GM23248 (cell line): ENCODE results near the gene HNRNPA2B1. TPM values are rescaled to one million over a fixed set of nuclear protein-coding genes. Genes with fewer than 3 reads are reported as not detected.
"Not testable (repeated sequence)": the region's sequence is repeated elsewhere in the genome, so short reads cannot be mapped to it uniquely, and the experiment has no call there.

Experiments
- DNase-seq: peaks from one replicate; pipeline ENCODE4 v3.0.0-alpha.2; 2015
- H2AFZ ChIP-seq: fragments of 200-600 bp; sonication (generic); 2 replicates; pipeline ENCODE4 v1.6.1; 2016; ENCODE audit warnings: antibody characterized with exemption
- H3F3A ChIP-seq: fragments of 200-600 bp; sonication (generic); 2 replicates; pipeline ENCODE4 v1.6.1; 2016; ENCODE audit warnings: mild to moderate bottlenecking, antibody characterized with exemption, mixed run types; ENCODE audit not compliant: insufficient read depth
- H3K27ac ChIP-seq: fragments of 200-600 bp; sonication (generic); 2 replicates; pipeline ENCODE4 v1.5.1; 2016; ENCODE audit warnings: mild to moderate bottlenecking
- H3K27me3 ChIP-seq: fragments of 200-600 bp; sonication (generic); replicated peaks from 2 replicates; pipeline ENCODE4 v1.6.1; 2016; ENCODE audit warnings: mild to moderate bottlenecking; ENCODE audit not compliant: insufficient read depth
- H3K36me3 ChIP-seq: fragments of 200-600 bp; sonication (generic); 2 replicates; pipeline ENCODE4 v1.6.1; 2016; ENCODE audit warnings: low read depth, mild to moderate bottlenecking
- H3K4me1 ChIP-seq: fragments of 200-600 bp; sonication (generic); 2 replicates; pipeline ENCODE4 v1.6.1; 2016; ENCODE audit warnings: mild to moderate bottlenecking; ENCODE audit not compliant: insufficient read depth
- H3K4me2 ChIP-seq: fragments of 200-600 bp; sonication (generic); one replicate; pipeline ENCODE4 v1.6.1; 2016; ENCODE audit warnings: mild to moderate bottlenecking; ENCODE audit not compliant: unreplicated experiment
- H3K4me3 ChIP-seq: fragments of 200-600 bp; sonication (generic); 2 replicates; pipeline ENCODE4 v1.5.1; 2016; ENCODE audit warnings: mild to moderate bottlenecking
- H3K79me2 ChIP-seq: fragments of 200-600 bp; sonication (generic); 2 replicates; pipeline ENCODE4 v1.6.1; 2016; ENCODE audit warnings: mild to moderate bottlenecking; ENCODE audit not compliant: insufficient read depth
- H3K9ac ChIP-seq: fragments of 200-600 bp; sonication (generic); 2 replicates; pipeline ENCODE4 v1.6.1; 2016; ENCODE audit warnings: mild to moderate bottlenecking
- H3K9me2 ChIP-seq: fragments of 200-600 bp; sonication (generic); 2 replicates; pipeline ENCODE4 v1.6.1; 2016; ENCODE audit warnings: mixed run types, mild to moderate bottlenecking, moderate library complexity; ENCODE audit not compliant: insufficient read depth
- H3K9me3 ChIP-seq: fragments of 200-600 bp; sonication (generic); one replicate; pipeline ENCODE4 v1.6.1; 2017; ENCODE audit warnings: low read depth
- H4K20me1 ChIP-seq: fragments of 200-600 bp; sonication (generic); 2 replicates; pipeline ENCODE4 v1.6.0; 2016; ENCODE audit not compliant: insufficient read depth
- EZH2 ChIP-seq: fragments of 200-600 bp; sonication (generic); IDR thresholded peaks from 2 replicates; pipeline ENCODE4 v1.6.1; 2018; ENCODE audit warnings: antibody characterized with exemption, mild to moderate bottlenecking; ENCODE audit not compliant: insufficient read depth, poor library complexity, severe bottlenecking
- EZH2phosphoT487 ChIP-seq: fragments of 200-600 bp; sonication (generic); IDR thresholded peaks from 2 replicates; pipeline ENCODE4 v1.6.1; 2018; ENCODE audit warnings: antibody characterized with exemption, moderate library complexity, mild to moderate bottlenecking, low read depth; ENCODE audit not compliant: insufficient read depth
- WGBS, 2 experiments: methylation state at CpG; one replicate each; pipeline ENCODE4 v1.1.6; 2015 to 2017; ENCODE audit warnings: low lambda C conversion rate in 2 of 2, low coverage in 1 of 2; ENCODE audit errors: missing lambda C conversion rate in 2 of 2; 5-methylcytosine and 5-hydroxymethylcytosine counted together
- in situ Hi-C: fragments of 300-500 bp; cut with MboI; formaldehyde crosslinking; loops from 2 replicates; pipeline ENCODE4 v1.15.0; 2020
- polyA plus RNA-seq: library from polyadenylated mRNA; unstranded; fragments of >200 nt; fragmentation: Nextera tagmentation; extraction: Ambion mirVana; gene quantifications from 2 replicates; pipeline ENCODE4 v1.2.1, GENCODE V29; 2016
- total RNA-seq: library from RNA; depleted of rRNA; stranded (reverse); fragments of >200 nt; shearing (Covaris generic); gene quantifications from 2 replicates; pipeline ENCODE4 v1.2.3, GENCODE V29; 2014

HNRNPA2B1 gene
- total and polyA plus RNA-seq, 2 experiments from 2014 or later, result 134 to 529 TPM

GRCh38 chr7:26153241-26153822 lies 47.2 kb downstream of the HNRNPA2B1 start:
- no peaks in the 10 kb centered on the region for H3K9me2 ChIP-seq
- H4K20me1 ChIP-seq, result no peaks in the 10 kb centered on the region
- H2AFZ ChIP-seq, result 0 out of 2 replicates have a peak overlapping the region, but pooled peaks have one; percentile 72
- no peaks in the 10 kb centered on the region for H3K9me3 ChIP-seq
- H3K79me2 ChIP-seq, result no peaks in the 10 kb centered on the region
- H3K4me3 ChIP-seq, result no peak overlapping the region; the same call in 1 of the 2 replicates
- no peak overlapping the region for H3K4me2 ChIP-seq
- 46 to 49% methylated on average over 18 of the region's 18 CpGs for WGBS, 2 experiments
- H3K27me3 ChIP-seq, result peaks cover 28% of the 10 kb centered on the region
- no peak overlapping the region for H3K9ac ChIP-seq
- no peaks in the 10 kb centered on the region for H3K36me3 ChIP-seq
- peaks cover 20% of the 10 kb centered on the region for H3F3A ChIP-seq
- H3K4me1 ChIP-seq, result peaks cover 17% of the 10 kb centered on the region
- no peak for DNase-seq
- H3K27ac ChIP-seq, result no peak overlapping the region
- TF ChIP-seq EZH2phosphoT487 (no peak), EZH2 (peak; percentile 90)
- in situ Hi-C loops, result no loop called here

GRCh38 chr7:26152782-26153240 lies 47.7 kb downstream of the HNRNPA2B1 start:
- in situ Hi-C loops, H3K36me3 ChIP-seq, H3K27ac ChIP-seq, H3K79me2 ChIP-seq, H3K9me3 ChIP-seq, H3K9me2 ChIP-seq, H4K20me1 ChIP-seq, H3K9ac ChIP-seq: not testable (repeated sequence)
- DNase-seq, result peak; percentile 24
- Histone ChIP-seq H3K4me1 (peaks cover 17% of the 10 kb centered on the region), H3K4me2 (peak overlapping the region; percentile 60), H3K4me3 (peak overlapping the region; percentile 72), H3F3A (peaks cover 20% of the 10 kb centered on the region), H3K27me3 (peaks cover 28% of the 10 kb centered on the region), H2AFZ (0 out of 2 replicates have a peak overlapping the region, but pooled peaks have one; percentile 72)
- 4 to 11% methylated on average over 26 to 29 of the region's 54 CpGs for WGBS, 2 experiments

- no peak within 1 kb of the TSS for H3K9ac ChIP-seq
Observed at GRCh38 chr7:26151953-26152781, 48.4 kb downstream of the HNRNPA2B1 start, which contains the start of gene NFE2L3. Gene NFE2L3 (plus strand): TSS chr7:26152198. CDS start chr7:26152499, 301 bp downstream.

GRCh38 chr7:26151650-26151952 lies 48.9 kb downstream of the HNRNPA2B1 start:
- WGBS, 2 experiments, result 65% methylated on average over 10 of the region's 10 CpGs
- in situ Hi-C loops, result no loop called here
- no peaks in the 10 kb centered on the region for H3K36me3 ChIP-seq
- H4K20me1 ChIP-seq, result no peaks in the 10 kb centered on the region
- no peaks in the 10 kb centered on the region for H3K79me2 ChIP-seq
- peak overlapping the region; percentile 60 for H3K4me2 ChIP-seq
- no peak overlapping the region for H3K27ac ChIP-seq
- H2AFZ ChIP-seq, result peak overlapping the region; percentile 72
- H3K9me3 ChIP-seq, result no peaks in the 10 kb centered on the region
- H3K4me3 ChIP-seq, result peak overlapping the region; percentile 72
- peaks cover 13% of the 10 kb centered on the region for H3K4me1 ChIP-seq
- H3K9me2 ChIP-seq, result no peaks in the 10 kb centered on the region
- DNase-seq, result no peak
- H3K27me3 ChIP-seq, result peaks cover 28% of the 10 kb centered on the region
- H3K9ac ChIP-seq, result no peak overlapping the region
- peaks cover 20% of the 10 kb centered on the region for H3F3A ChIP-seq
- no peak for TF ChIP-seq EZH2phosphoT487
- no peak for TF ChIP-seq EZH2

More at GRCh38 chr7:26151953-26152781, 48.4 kb downstream of the HNRNPA2B1 start, which contains the start of gene NFE2L3:
- 2 to 3% methylated on average over 56 to 76 of the region's 95 CpGs for WGBS, 2 experiments
- H3K4me1 ChIP-seq, result peaks cover 17% of the 10 kb centered on the region
- peaks cover 20% of the 10 kb centered on the region for H3F3A ChIP-seq
- peaks cover 28% of the 10 kb centered on the region for H3K27me3 ChIP-seq
- H3K79me2 ChIP-seq, result no peaks in the 10 kb centered on the region
- H3K4me3 ChIP-seq, result peak within 1 kb of the TSS; percentile 72
- no peak for TF ChIP-seq EZH2phosphoT487
- TF ChIP-seq EZH2, result no peak
- in situ Hi-C loops, result no loop called here
- no peaks in the 10 kb centered on the region for H3K9me2 ChIP-seq
- H3K4me2 ChIP-seq, result peak within 1 kb of the TSS; percentile 60
- no peaks in the 10 kb centered on the region for H3K9me3 ChIP-seq
- peak; percentile 72 for DNase-seq
- H3K36me3 ChIP-seq, result no peaks in the 10 kb centered on the region
- no peak within 1 kb of the TSS for H3K27ac ChIP-seq
- no peaks in the 10 kb centered on the region for H4K20me1 ChIP-seq
- H2AFZ ChIP-seq, result peak within 1 kb of the TSS; percentile 72
